IMR-90 (cell line): ENCODE results near the gene SPATS2L. TPM values are rescaled to one million over a fixed set of nuclear protein-coding genes. Genes with fewer than 3 reads are reported as not detected.

Experiments used
- ATAC-seq: fragments of 200-7000 bp; cut with Tn5 transposase; 2 replicates; pipeline ENCODE4 v1.9.1; 2020; ENCODE audit warnings: low read depth, mild to moderate bottlenecking, moderate library complexity
- BruUV-seq: library from RNA; stranded (reverse); fragments of 400-500 nt; replicated peaks from 2 replicates; lab custom pipeline; 2021; lab: Mats Ljungman, UMichigan
- CTCF ChIA-PET: fragments of 300-600 bp; formaldehyde crosslinking; extraction: SDS; loops from one replicate; lab custom pipeline; 2021; ENCODE audit warnings: antibody characterized with exemption; lab: Yijun Ruan, JAX
- POLR2A ChIA-PET: fragments of 300-600 bp; sonication (Branson Sonifier 250); formaldehyde crosslinking; loops from one replicate; lab custom pipeline; 2022; ENCODE audit warnings: antibody characterized with exemption; ENCODE audit not compliant: unreplicated experiment; lab: Charles Lee
- DNase-seq: peaks from one replicate; pipeline ENCODE4 v3.0.0; 2013
- H2AFZ ChIP-seq: replicated peaks from 2 replicates; pipeline ENCODE3; 2013; ENCODE audit warnings: low read length, mild to moderate bottlenecking; ENCODE audit not compliant: poor library complexity
- H2AK5ac ChIP-seq: 2 replicates; pipeline ENCODE4 v1.6.1; 2013; ENCODE audit warnings: low read depth, low read length, inconsistent platforms
- H2AK9ac ChIP-seq: replicated peaks from 2 replicates; pipeline ENCODE3; 2013; ENCODE audit warnings: mild to moderate bottlenecking, low read depth, low read length, moderate library complexity; ENCODE audit not compliant: poor library complexity
- H2BK120ac ChIP-seq: 2 replicates; pipeline ENCODE4 v1.6.1; 2013; ENCODE audit warnings: low read depth, low read length, inconsistent platforms
- H2BK15ac ChIP-seq: 3 replicates; pipeline ENCODE4 v1.6.1; 2013; ENCODE audit warnings: low read depth, low read length, inconsistent platforms
- H2BK20ac ChIP-seq: 2 replicates; pipeline ENCODE4 v1.6.1; 2013; ENCODE audit warnings: low read depth, mild to moderate bottlenecking, inconsistent platforms, low read length, moderate library complexity
- H2BK5ac ChIP-seq: 2 replicates; pipeline ENCODE4 v1.6.1; 2013; ENCODE audit warnings: mild to moderate bottlenecking, low read depth, low read length, inconsistent platforms; ENCODE audit not compliant: poor library complexity, severe bottlenecking
- H3K14ac ChIP-seq: replicated peaks from 2 replicates; pipeline ENCODE4 v1.6.1; 2013; ENCODE audit warnings: low read depth, low read length, inconsistent platforms
- H3K18ac ChIP-seq: 2 replicates; pipeline ENCODE4 v1.6.1; 2013; ENCODE audit warnings: low read depth, low read length, control low read depth
- H3K23ac ChIP-seq: 2 replicates; pipeline ENCODE4 v1.6.1; 2013; ENCODE audit warnings: low read depth, low read length, inconsistent platforms
- H3K27ac ChIP-seq: 2 replicates; pipeline ENCODE4 v1.5.1; 2013; ENCODE audit warnings: mild to moderate bottlenecking, control low read depth, low read length; ENCODE audit not compliant: insufficient read depth
- H3K27me3 ChIP-seq: 2 replicates; pipeline ENCODE4 v1.6.1; 2013; ENCODE audit warnings: low read length; ENCODE audit not compliant: control insufficient read depth, insufficient read depth
- H3K36me3 ChIP-seq: 2 replicates; pipeline ENCODE4 v1.6.1; 2013; ENCODE audit warnings: low read length, mixed read lengths; ENCODE audit not compliant: control insufficient read depth, insufficient read depth
- H3K4ac ChIP-seq: 2 replicates; pipeline ENCODE4 v1.6.1; 2013; ENCODE audit warnings: low read depth, low read length, inconsistent platforms
- H3K4me1 ChIP-seq: 2 replicates; pipeline ENCODE4 v1.6.1; 2013; ENCODE audit warnings: low read length, mixed read lengths; ENCODE audit not compliant: control insufficient read depth, insufficient read depth
- H3K4me2 ChIP-seq: 2 replicates; pipeline ENCODE4 v1.6.1; 2013; ENCODE audit warnings: low read depth, mild to moderate bottlenecking, control low read depth, low read length, moderate library complexity
- H3K4me3 ChIP-seq: 2 replicates; pipeline ENCODE4 v1.5.1; 2013; ENCODE audit warnings: low read depth, mild to moderate bottlenecking, control low read depth, low read length, moderate library complexity; ENCODE audit not compliant: insufficient read depth
- H3K56ac ChIP-seq: 2 replicates; pipeline ENCODE4 v1.6.1; 2013; ENCODE audit warnings: low read length, inconsistent platforms; ENCODE audit not compliant: insufficient read depth; ENCODE audit errors: extremely low read depth
- H3K79me1 ChIP-seq, 2 experiments: 2 replicates each; pipeline ENCODE4 v1.6.1; 2013; ENCODE audit warnings: low read length in 2 of 2, inconsistent platforms in 1 of 2, low read depth in 1 of 2
- H3K9ac ChIP-seq: 2 replicates; pipeline ENCODE4 v1.6.1; 2013; ENCODE audit warnings: low read depth, low read length, control low read depth
- H3K9me1 ChIP-seq: 2 replicates; pipeline ENCODE4 v1.6.1; 2013; ENCODE audit warnings: low read length, inconsistent platforms; ENCODE audit not compliant: insufficient read depth
- H3K9me3 ChIP-seq: 2 replicates; pipeline ENCODE4 v1.6.1; 2013; ENCODE audit warnings: low read length; ENCODE audit not compliant: control insufficient read depth, insufficient read depth
- H4K20me1 ChIP-seq: 2 replicates; pipeline ENCODE4 v1.6.1; 2013; ENCODE audit warnings: low read length, inconsistent platforms; ENCODE audit not compliant: insufficient read depth
- H4K5ac ChIP-seq: 2 replicates; pipeline ENCODE4 v1.6.1; 2013; ENCODE audit warnings: mild to moderate bottlenecking, low read depth, low read length, control low read depth
- H4K8ac ChIP-seq, 2 experiments: 2 replicates each; pipeline ENCODE4 v1.6.1; 2013; ENCODE audit warnings: low read depth in 2 of 2, low read length in 2 of 2, control low read depth in 1 of 2, inconsistent platforms in 1 of 2
- H4K91ac ChIP-seq: 2 replicates; pipeline ENCODE4 v1.6.1; 2013; ENCODE audit warnings: low read depth, low read length, inconsistent platforms; ENCODE audit not compliant: insufficient read depth
- CEBPB ChIP-seq: IDR thresholded peaks from 2 replicates; pipeline ENCODE4 v1.6.1; 2012; ENCODE audit warnings: low read depth, low read length, improper control_type of control experiment
- ELK1 ChIP-seq: fragments of 150-350 bp; IDR thresholded peaks from 2 replicates; pipeline ENCODE4 v1.6.1; 2016; ENCODE audit warnings: low read depth, mild to moderate bottlenecking, low read length, moderate library complexity, borderline replicate concordance
- MAFK ChIP-seq: IDR thresholded peaks from 2 replicates; pipeline ENCODE4 v1.6.1; 2012; ENCODE audit warnings: low read depth, low read length, improper control_type of control experiment
- MXI1 ChIP-seq: IDR thresholded peaks from 2 replicates; pipeline ENCODE4 v1.6.1; 2012; ENCODE audit warnings: low read depth, mild to moderate bottlenecking, low read length, moderate library complexity, borderline replicate concordance
- RAD21 ChIP-seq: IDR thresholded peaks from 2 replicates; pipeline ENCODE4 v1.6.1; 2012; ENCODE audit warnings: low read length, improper control_type of control experiment
- RFX5 ChIP-seq: IDR thresholded peaks from 2 replicates; pipeline ENCODE4 v1.8.0; 2012; ENCODE audit warnings: low read depth, mild to moderate bottlenecking, low read length, moderate library complexity
- dilution Hi-C: fragments of 300-500 bp; cut with HindIII; formaldehyde crosslinking; loops from one replicate; pipeline ENCODE4 v1.14.3; 2018; ENCODE audit warnings: low sequenced_read_pairs; ENCODE audit not compliant: unreplicated experiment
- in situ Hi-C: fragments of 300-500 bp; cut with MboI; formaldehyde crosslinking; loops from 3 replicates; pipeline ENCODE4 v1.14.3; 2019; ENCODE audit warnings: low sequenced_read_pairs, inconsistent platforms, mixed read lengths
- intact Hi-C: fragments of 100-400 bp; cut with micrococcal nuclease; formaldehyde crosslinking; loops from 2 replicates; pipeline ENCODE4 v1.10.0; 2022
- polyA plus RNA-seq, 3 experiments: library from polyadenylated mRNA; depleted of rRNA; stranded (reverse); fragments of >200 nt; gene quantifications; 2 replicates each; pipeline ENCODE4 v1.2.3, GENCODE V29; 2012; ENCODE audit warnings: low replicate concordance in 1 of 3
- total RNA-seq: library from RNA; depleted of rRNA; stranded (reverse); fragments of >200 nt; gene quantifications from 2 replicates; pipeline ENCODE4 v1.2.3, GENCODE V29; 2012

SPATS2L gene
- total and polyA plus RNA-seq, 2 of the 4 experiments (the other 2 are of a cell fraction): 118 to 155 TPM

- H3K4me2 ChIP-seq: no peak overlapping the region
- H2BK120ac ChIP-seq: no peak overlapping the region
- no peak overlapping the region for H2AK9ac ChIP-seq
- in situ Hi-C loops (no loop called here), intact Hi-C loops (no loop called here), dilution Hi-C loops (no loop called here)
- no peaks in the 10 kb centered on the region for H3K9me3 ChIP-seq
- POLR2A ChIA-PET: no interaction called here
- H2AK5ac ChIP-seq: no peak overlapping the region
- H3K23ac ChIP-seq: no peak overlapping the region
- no TSS peak for BruUV-seq
- no peak overlapping the region for H2BK20ac ChIP-seq
- H3K79me1 ChIP-seq: no peaks in the 10 kb centered on the region
- H3K27ac ChIP-seq: no peak overlapping the region
- DNase-seq (peak; percentile 23), ATAC-seq (no peak)
- H4K91ac ChIP-seq: no peak overlapping the region
- no peak overlapping the region for H3K56ac ChIP-seq
- no peaks in the 10 kb centered on the region for H3K36me3 ChIP-seq
- H3K4me3 ChIP-seq: no peak overlapping the region
- no peaks in the 10 kb centered on the region; the same call in 1 of the 2 replicates for H3K4me1 ChIP-seq
- no peak overlapping the region for H3K14ac ChIP-seq
- CTCF ChIA-PET: no interaction called here
- no peak overlapping the region for H4K5ac ChIP-seq
- no peaks in the 10 kb centered on the region for H4K20me1 ChIP-seq
- no peaks in the 10 kb centered on the region for H3K27me3 ChIP-seq
- H2AFZ ChIP-seq: no peak overlapping the region
- no peak for TF ChIP-seq MXI1
- TF ChIP-seq MAFK: no peak
- no peak for TF ChIP-seq RAD21
- peak; percentile 88 for TF ChIP-seq CEBPB
- TF ChIP-seq ELK1: no peak
- TF ChIP-seq RFX5: no peak
- H3K18ac ChIP-seq: no peak overlapping the region
- H2BK15ac ChIP-seq: no peak overlapping the region
- no peak overlapping the region for H4K8ac ChIP-seq
- no peaks in the 10 kb centered on the region for H3K9me1 ChIP-seq
- H3K9ac ChIP-seq: no peak overlapping the region
- no peak overlapping the region for H3K4ac ChIP-seq
- H2BK5ac ChIP-seq: no peak overlapping the region
These were observed 26.6 kb upstream of the SPATS2L start for GRCh38 chr2:200279857-200280256.
